Iris pigment epithelial cell (primary cell): ENCODE data around the gene NACC1.
"Not testable (repeated sequence)": the region's sequence is repeated elsewhere in the genome, so short reads cannot be mapped to it uniquely, and the experiment has no call there.

Experiments
- DNase-seq: peaks from one replicate; pipeline ENCODE4 v3.0.0-alpha.2; 2011; ENCODE audit warnings: low read depth

Gene NACC1

DNA sequence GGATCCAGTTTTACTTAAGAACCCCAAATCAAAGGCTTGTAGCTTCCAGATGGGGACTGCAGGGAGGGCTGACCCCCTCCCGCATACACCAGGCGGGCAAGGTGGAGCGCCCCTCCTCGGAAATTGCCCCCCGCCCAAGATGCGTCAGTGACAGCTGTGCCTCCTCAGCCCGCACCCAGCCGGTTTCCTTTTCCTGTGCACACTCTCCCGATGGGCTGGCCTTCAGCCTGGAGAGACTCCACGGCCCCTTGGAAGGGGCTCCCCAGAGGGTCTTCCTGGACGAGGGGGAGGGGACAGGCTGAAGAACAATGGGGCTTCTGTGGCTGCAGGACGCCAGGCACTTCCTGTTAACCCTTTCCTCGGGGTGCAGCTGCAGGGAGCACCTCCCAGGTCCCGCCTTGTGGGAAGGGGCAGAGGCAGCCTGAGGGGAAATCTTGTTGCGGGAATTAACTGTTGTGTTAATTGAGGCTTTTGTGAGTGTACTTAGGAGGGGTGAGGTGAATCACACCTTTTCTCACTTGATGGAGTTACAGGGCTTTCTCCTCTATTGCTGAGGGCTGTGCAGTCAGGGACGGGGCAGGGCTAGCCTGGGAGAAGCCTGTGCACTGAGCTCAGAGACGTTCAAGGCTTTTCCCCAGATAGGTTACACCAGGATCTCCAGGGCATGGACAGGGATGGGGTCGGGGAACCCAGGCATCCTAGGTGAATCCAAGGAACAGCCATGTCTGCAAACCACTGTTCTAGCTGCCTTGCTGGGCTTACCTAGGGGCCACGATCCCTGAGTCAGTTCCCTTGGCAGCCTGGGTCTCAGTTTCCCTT lies 46.5 kb downstream of the NACC1 start:
- peak; percentile 18 for DNase-seq

DNA sequence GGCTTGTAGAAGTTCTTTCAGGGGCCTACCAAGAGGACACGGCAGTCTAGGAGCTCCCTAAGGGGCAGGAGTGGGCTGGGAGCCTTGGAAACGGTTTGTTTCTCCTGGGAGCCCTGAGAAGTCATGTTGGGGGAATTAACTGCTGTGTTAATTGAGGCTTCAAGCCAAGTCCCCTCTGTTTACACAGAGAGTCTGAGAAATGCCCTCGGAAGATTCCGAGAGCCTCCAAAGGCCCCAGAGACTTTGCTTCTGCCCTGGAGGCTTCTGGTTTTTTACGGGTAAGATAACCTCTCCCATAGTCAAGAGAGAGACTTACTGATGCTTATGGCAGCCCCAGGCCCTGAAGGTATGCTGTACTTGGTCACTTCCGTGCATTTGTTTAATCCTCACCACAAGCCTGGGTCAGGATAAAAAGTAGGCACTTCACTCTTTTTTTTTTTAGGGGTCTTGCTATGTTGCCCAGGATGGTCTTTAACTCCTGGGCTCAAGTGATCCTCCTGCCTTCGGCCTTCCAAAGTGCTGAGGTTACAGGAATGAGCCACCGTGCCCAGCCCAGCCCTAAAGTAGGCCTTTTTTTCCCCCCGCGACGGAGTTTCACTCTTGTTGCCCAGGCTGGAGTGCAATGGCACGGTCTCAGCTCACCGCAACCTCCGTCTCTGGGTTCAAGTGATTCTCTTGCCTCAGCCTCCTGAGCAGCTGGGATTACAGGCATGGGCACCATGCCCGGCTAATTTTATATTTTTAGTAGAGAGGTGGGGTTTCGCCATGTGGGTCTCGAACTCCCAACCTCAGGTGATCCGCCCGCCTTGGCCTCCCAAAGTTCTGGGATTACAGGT lies 47.3 kb downstream of the NACC1 start:
- no peak for DNase-seq

DNA sequence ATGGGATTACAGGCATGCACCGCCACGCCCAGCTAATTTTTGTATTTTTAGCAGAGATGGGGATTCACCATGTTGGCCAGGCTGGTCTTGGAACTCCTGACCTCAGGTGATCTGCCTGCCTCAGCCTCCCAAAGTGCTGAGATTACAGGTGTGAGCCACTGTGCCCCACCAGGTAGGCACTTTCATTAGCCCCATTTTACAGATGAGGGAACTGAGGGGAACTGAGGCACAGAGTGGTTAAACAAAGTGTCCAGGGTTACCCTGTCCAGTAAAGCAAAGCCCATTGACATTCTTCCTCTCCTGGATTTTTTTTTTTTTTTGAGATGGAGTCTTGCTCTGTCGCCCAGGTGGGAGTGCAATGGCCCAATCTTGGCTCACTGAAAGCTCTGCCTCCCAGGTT lies 48.1 kb downstream of the NACC1 start:
- DNase-seq = not testable (repeated sequence)

DNA sequence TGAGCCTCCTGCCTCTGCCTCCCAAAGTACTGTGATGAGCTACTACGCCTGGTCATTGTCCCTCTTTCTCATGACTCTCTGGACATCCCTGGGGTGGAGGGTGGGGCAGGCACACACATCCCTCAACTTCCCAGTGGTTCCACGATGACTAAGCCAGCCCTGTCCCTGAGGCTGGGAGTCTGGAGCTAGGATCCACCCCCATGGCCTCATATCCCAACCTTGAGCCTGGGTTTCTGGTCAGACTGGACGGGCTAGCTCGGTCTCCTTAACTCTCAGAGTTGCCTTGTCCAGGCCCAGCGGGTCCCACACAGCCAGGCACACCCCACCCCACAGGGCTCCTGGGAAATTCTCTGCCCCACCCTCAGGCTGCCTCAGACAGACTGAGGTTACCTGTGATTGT lies 51.7 kb downstream of the NACC1 start:
- peak; percentile 19 for DNase-seq

DNA sequence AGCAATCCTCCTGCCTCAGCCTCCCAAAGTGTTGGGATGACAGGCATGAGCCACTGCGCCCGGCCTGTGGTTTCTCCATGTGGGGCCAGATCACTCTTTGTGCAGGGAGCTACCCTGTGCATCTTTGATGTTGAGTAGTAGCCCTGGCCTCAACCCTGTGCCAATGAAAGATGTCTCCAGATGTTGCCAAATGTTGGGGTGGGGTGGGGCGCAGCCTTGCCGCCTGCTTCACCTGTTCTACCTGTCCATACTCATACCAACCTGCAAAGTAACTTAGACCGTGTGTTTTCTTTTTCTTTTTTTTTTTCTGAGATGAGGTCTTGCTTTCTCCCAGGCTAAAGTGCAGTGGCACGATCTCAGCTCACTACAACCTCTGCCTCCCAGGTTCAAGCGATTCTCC lies 53.1 kb downstream of the NACC1 start:
- no peak for DNase-seq

DNA sequence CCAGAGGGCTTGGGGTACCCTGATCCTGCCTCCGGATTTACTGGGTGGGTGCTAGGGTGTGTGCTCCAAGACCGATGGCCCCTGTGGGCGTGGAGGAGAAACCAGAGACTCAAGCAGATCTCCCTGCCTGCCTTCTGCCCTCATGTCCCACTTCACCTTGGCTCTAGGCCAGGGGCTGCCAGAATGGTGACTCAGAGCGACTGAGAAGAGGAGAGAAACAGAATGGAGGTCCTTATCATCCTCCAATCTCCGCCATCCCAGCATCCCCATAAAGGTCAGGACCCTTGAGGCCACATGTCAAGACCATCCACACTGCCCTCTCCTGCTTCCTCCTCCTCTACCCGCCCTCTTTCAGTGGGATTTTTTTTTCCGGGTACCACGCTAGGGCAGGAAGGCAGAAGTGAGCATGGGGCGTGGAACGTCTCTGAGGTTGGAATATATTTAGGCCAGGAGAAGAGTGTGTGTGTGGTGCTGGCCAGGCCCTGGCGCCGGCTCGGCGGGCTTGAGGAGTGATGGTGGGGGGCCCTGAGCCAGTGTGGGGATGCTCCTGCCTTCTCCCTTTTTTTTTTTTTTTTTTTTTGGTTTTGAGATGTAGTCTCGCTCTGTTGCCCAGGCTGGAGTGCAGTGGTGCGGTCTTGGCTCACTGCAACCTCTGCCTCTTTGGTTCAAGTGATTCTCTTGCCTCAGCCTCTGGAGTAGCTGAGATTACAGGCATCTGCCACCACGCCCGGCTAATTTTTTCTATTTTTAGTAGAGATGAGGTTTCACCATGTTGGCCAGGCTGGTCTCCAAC lies 54.5 kb downstream of the NACC1 start:
- peak; percentile 85 for DNase-seq

DNA sequence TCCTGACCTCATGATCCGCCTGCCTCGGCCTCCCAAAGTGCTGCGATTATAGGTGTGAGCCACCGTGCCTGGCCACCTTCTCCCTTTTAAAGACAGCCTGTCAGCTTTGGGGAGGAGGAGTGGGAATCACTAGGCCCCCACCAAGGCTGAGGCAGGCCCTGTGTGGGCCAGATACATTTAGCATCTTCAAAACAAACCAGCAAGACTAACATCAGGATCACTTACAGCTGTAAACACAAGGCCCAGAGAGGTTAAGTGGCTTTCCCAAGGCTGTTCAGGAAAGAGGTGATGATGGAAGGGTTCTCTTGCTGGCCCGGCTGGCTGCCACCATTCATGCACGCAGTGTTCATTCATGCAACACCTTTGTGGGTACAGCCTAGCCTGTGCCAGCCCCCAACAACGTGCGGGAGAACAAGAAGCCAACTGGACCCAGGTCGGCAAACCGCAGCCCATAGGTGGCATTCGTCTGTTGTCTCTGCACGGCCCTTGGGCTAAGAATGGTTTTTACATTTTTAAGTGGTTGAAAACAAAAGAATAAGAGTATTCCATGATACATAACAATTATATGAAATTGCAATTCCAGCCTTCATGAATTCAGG lies 55.2 kb downstream of the NACC1 start:
- no peak for DNase-seq

DNA sequence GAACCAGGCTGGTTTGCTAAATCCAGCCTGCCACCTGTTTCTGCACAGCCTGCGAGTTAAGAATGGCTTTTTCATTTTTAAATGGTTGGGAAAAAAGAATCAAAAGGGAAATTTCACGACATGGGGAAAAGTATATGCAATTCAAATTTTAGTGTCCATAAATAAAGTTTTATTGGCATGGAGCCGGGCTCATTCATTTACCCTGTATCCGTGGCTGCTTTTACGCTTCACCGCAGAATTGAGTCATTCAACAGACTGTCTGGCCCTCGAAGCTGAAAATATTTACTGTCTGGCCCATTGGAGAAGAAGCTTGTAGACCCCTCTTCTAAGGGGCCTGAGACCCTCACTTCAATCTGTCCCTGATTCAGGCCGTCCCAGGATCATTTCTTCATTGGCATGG lies 58.3 kb downstream of the NACC1 start:
- DNase-seq = no peak

DNA sequence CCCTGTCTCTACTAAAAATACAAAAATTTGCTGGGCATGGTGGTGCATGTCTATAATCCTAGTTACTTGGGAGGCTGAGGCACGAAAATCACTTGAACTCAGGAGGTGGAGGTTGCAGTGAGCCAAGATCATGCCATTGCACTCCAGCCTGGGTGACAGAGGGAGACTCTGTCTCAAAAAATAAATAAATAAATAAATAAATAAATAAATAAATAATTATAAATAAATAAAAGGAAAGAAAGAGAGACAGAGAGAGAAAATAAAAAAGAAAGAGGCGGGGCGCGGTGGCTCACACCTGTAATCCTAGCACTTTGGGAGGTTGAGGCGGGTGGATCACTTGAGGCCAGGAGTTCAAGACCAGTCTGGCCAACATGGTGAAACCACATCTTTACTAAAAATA lies 59.5 kb downstream of the NACC1 start:
- not testable (repeated sequence) for DNase-seq

DNA sequence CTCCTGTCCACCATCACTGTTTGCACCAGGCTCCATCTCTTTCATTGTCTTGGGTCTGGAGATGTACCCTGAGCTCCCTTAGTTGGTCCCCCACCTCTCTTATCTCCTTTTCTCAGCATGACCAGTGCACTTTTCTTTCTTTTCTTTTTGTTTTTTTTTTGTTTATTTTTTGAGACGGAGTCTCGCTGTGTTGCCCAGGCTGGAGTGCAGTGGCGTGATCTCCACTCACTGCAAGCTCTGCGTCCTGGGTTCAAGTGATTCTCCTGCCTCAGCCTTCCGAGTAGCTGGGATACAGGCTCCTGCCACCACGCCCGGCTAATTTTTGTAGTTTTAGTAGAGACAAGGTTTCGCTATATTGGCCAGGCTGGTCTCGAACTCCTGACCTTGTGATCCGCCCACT lies 60.2 kb downstream of the NACC1 start:
- not testable (repeated sequence) for DNase-seq

DNA sequence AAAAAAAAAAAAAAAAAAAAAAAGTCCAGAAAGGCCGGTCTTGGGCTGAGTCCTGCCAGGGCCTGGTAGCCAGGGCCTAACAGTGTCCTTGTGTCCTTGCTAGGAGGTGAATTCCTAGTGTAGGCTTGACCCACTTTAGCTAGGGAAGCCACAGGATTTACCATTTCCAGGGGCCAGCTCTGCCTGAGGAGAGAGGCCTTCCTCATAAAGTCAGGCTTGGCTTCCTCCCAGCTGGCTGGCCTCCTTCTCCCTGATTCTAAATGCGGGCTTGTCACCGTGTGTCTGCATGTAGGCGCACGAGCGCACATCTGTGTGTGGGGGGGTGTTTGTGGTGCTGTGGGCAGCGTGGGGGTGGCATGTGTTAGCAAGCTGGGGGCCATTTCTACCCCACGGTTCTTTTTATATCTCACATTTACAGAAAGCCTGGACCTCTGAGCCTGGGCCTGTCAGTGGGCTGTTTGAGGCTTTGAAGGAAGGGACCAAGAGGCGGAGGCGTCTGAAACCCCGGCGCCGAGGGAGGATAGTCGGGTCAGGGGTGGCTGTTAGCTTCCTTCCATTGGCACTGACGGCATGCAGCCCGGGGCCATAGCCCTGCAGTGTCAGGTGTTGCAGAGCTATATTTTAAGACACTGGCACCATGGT lies 63.8 kb downstream of the NACC1 start:
- DNase-seq = peak; percentile 45

DNA sequence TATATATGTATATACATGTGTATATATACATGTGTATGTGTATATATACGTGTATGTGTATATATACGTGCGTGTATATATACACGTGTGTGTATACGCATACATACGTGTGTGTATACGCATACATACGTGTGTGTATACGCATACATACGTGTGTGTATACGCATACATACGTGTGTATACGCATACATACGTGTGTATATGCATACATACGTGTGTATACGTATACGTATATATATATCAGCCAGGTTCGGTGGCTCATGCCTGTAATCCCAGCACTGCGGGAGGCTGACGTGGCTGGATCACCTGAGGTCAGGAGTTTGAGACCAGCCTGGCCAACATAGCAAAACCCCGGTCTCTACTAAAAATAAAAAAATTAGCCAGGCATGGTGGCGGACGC lies 66.9 kb downstream of the NACC1 start:
- not testable (repeated sequence) for DNase-seq

DNA sequence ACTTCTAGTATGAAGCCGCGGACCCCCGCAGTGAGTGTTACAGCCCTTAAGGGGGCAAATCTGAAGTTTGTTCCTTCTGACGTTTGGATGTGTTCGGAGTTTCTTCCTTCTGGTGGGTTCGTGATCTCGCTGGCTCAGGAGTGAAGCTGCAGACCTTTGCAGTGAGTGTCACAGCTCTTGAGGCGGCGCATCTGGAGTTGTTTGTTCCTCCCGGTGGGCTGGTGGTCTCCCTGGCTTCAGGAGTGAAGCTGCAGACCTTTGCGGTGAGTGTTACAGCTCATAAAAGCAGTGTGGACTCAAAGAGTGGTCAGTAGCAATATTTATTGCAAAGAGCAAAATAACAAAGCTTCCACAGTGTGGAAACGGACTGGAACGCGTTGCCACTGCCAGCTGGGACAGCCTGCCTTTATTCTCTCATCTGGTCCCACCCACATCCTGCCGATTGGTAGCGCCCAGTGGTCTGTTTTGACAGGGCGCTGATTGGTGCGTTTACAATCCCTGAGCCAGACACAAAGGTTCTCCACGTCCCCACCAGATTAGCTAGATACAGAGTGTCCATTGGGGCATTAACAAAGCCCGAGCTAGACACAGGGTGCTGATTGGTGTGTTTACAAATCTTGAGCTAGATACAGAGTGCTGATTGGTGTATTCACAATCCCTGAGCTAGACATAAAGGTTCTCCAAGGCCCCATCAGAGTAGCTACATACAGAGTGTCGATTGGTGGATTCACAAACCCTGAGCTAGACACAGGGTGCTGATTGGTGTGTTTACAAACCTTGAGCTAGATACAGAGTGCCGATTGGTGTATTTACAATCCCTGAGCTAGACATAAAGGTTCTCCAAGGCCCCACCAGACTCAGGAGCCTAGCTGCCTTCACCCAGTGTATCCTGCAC lies 67.9 kb downstream of the NACC1 start:
- not testable (repeated sequence) for DNase-seq

DNA sequence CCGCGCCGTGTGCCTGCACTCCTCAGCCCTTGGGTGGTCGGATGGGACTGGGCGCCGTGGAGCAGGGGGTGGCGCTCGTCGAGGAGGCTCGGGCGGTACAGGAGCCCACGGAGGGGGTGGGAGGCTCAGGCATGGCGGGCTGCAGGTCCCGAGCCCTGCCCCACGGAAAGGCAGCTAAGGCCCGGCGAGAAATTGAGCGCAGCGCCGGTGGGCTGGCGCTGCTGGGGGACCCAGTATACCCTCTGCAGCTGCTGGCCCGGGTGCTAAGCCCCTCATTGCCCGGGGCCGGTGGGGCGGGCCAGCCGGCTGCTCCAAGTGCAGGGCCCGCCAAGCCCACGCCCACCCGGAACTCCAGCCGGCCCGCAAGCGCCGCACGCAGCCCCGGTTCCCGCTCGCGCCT lies 68.6 kb downstream of the NACC1 start:
- DNase-seq = not testable (repeated sequence)

DNA sequence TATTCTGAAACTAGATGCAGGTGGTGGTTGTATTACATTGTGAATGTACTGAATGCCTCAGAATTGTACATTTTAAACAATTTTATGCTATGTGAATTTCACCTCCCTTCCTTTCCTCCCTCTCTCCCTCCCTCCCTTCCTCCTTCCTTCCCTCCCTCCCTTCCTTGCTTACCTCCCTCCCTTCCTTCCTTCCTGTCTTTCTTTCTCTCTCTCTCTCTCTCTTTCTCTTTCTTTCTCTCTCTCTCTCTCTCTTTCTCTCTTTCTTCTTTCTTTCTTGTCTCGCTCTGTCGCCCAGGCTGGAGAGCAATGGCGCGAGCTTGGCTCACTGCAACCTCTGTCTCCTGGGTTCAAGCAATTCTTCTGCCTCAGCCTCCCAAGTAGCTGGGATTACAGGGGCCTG lies 69.4 kb downstream of the NACC1 start:
- no peak for DNase-seq

DNA sequence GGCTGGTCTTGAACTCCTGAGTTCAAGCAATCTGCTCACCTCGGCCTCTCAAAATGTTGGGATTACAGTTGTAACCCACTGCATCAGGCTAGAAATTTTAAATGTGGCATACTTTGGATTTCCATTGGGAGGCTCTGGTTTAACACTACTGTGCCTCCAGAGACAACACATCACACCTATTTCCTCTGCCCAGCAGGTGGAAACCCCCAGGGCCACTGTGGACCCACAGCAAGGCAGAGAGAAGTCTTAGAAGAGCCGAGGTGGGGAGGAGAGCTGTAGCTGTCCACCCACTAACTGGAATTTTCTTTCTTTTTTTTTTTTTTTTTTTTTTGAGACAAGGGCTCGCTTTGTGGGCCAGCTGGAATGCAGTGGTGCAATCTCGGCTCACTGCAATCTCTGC lies 71.5 kb downstream of the NACC1 start:
- DNase-seq = no peak
